ENCODE data around the gene PTPRJ. TPM values are rescaled to one million over a fixed set of nuclear protein-coding genes. Genes with fewer than 3 reads are reported as not detected.

The PTPRJ gene
- total and polyA plus RNA-seq, 2 experiments from 2014 or later = 9.3 to 16.4 TPM

DNA sequence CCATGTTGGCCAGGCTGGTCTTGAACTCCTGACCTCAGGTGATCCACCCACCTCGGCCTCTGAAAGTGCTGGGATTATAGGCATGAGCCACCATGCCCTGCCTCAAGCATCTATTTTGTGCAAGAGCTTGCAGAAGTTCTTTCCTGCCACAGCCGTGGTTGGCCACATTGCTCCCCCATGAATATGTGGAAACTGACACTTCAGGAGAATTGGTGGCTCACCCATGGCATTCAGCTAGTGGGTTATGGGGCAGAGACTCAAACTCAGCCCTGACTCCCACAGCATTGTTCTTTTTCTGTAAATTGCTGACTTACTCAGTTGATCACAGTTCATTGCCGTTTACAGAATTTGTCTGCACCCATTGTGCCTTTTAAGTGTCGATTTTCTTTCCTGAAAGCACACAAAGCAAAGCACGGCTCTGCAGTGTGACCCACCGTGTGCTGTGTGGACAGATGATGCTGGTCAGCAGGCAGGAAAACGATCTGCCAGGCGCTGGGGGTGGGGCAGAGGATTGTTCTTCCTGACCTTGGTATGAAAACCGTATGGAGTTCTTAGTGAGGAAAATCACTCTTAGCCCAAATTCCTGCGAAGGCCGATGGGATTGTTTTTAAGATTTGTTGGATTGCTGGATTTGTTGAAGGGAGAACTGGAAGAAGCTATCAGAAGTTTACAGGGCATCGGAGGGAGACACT is 115.6 kb downstream of the PTPRJ start:
- WGBS (ENCODE audit: low lambda C conversion rate, missing lambda C conversion rate) = 44% methylated on average over 12 of the region's 12 CpGs
- no peaks in the 10 kb centered on the region for H3K27me3 ChIP-seq
- no peak for DNase-seq (ENCODE audit: low spot score)
- H3K4me2 ChIP-seq = no peak overlapping the region
- H3K9me2 ChIP-seq (replicated peaks; ENCODE audit: insufficient read depth) = no peaks in the 10 kb centered on the region
- no peaks in the 10 kb centered on the region for H4K20me1 ChIP-seq (ENCODE audit: insufficient read depth, poor library complexity, severe bottlenecking)
- H3K9me3 ChIP-seq (ENCODE audit: low read depth) = no peaks in the 10 kb centered on the region
- H3K4me3 ChIP-seq = no peak overlapping the region
- no peaks in the 10 kb centered on the region for H3K36me3 ChIP-seq (replicated peaks; ENCODE audit: insufficient read depth, low read depth)
- H3K27ac ChIP-seq = peak overlapping the region; percentile 47
- H3K4me1 ChIP-seq (ENCODE audit: insufficient read depth) = peaks cover 63% of the 10 kb centered on the region
- TF ChIP-seq EZH2phosphoT487 (IDR thresholded peaks at IDR 0.05; ENCODE audit: low read depth, severe bottlenecking, unreplicated experiment) (no peak), EZH2 (IDR thresholded peaks at IDR 0.05; ENCODE audit: borderline replicate concordance) (no peak)
- TF ChIP-seq, protein P1, sequence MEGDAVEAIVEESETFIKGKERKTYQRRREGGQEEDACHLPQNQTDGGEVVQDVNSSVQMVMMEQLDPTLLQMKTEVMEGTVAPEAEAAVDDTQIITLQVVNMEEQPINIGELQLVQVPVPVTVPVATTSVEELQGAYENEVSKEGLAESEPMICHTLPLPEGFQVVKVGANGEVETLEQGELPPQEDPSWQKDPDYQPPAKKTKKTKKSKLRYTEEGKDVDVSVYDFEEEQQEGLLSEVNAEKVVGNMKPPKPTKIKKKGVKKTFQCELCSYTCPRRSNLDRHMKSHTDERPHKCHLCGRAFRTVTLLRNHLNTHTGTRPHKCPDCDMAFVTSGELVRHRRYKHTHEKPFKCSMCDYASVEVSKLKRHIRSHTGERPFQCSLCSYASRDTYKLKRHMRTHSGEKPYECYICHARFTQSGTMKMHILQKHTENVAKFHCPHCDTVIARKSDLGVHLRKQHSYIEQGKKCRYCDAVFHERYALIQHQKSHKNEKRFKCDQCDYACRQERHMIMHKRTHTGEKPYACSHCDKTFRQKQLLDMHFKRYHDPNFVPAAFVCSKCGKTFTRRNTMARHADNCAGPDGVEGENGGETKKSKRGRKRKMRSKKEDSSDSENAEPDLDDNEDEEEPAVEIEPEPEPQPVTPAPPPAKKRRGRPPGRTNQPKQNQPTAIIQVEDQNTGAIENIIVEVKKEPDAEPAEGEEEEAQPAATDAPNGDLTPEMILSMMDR (IDR thresholded peaks at IDR 0.05; ENCODE audit: poor library complexity) = no peak
- H2AFZ ChIP-seq = no peak overlapping the region
- H3K79me2 ChIP-seq = peaks cover 54% of the 10 kb centered on the region

DNA sequence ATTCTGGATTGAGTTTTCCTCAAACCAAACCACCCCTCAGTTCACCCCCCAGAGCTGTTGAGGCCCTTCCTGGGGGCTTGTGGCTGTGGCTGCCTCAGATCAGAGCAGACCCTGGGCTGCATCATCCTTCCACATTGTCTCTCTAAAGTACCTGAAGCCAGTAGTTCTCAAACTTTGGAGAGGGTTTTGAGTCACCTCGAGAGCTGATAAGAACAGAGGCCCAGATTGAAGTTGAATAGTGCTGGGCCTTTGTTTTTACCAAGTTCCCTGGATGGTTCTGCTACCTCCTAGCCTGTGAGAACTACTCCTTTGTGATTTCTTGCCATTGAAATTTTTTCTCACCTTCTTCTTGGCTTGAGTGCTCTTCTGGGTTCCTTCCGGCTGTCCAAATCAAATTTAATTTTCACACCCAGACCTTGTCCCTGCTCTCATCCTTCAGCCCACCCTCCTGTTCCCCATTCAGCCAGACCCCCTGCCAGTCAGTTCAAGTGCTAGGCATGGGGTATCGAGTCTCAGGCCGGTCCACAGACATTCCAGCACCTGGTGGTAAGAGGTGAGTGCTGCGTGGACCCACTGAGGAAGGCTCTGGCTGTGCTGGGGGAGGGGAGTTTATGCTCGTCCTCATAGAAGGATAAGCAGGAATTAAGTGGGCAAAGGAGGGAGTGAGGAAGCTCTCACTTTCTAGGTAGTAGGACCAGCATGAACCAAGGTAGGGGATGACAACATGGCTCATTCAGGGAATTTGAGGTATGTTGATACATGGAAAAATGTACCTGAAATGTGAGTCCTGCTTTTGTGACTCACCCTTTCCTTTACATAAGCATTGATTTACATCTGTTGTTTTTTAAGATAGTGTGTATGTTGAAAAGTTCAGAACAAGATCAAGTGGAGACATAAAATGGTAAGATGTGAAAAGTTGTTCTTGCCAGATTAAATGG is 116.5 kb downstream of the PTPRJ start:
- Histone ChIP-seq H3K4me2 (no peak overlapping the region), H3K4me3 (no peak overlapping the region), H2AFZ (no peak overlapping the region), H3K79me2 (peaks cover 57% of the 10 kb centered on the region), H3K9me3 (ENCODE audit: low read depth) (no peaks in the 10 kb centered on the region), H4K20me1 (ENCODE audit: insufficient read depth, poor library complexity, severe bottlenecking) (no peaks in the 10 kb centered on the region), H3K9me2 (replicated peaks; ENCODE audit: insufficient read depth) (no peaks in the 10 kb centered on the region), H3K27ac (peak overlapping the region; percentile 47), H3K27me3 (no peaks in the 10 kb centered on the region), H3K36me3 (replicated peaks; ENCODE audit: insufficient read depth, low read depth) (no peaks in the 10 kb centered on the region), H3K4me1 (ENCODE audit: insufficient read depth) (peaks cover 60% of the 10 kb centered on the region)
- WGBS (ENCODE audit: low lambda C conversion rate, missing lambda C conversion rate) = 62% methylated on average over 6 of the region's 6 CpGs
- DNase-seq (ENCODE audit: low spot score) = no peak
- TF ChIP-seq EZH2phosphoT487 (IDR thresholded peaks at IDR 0.05; ENCODE audit: low read depth, severe bottlenecking, unreplicated experiment) (no peak), EZH2 (IDR thresholded peaks at IDR 0.05; ENCODE audit: borderline replicate concordance) (no peak)
- TF ChIP-seq, protein P1 (IDR thresholded peaks at IDR 0.05; ENCODE audit: poor library complexity) = no peak

DNA sequence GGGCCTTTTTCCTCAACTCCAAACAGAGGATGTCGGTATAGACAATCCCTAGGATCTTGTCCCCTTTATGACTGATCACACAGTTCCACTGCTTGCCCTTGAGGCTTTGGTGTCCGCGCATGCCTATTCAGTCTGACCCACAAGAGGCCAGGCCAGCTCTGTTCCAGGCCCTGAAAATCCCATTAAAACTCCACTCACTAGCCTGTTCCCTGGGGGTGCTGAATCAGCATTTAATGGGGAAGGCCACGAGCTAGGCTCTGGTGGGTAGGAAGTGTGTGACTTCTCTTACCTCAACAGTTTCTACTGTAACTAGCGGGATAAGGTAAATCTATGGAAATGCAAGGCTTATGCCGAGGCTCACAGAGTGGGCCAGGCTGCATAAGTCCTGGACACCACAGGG is 117.7 kb downstream of the PTPRJ start:
- H4K20me1 ChIP-seq (ENCODE audit: insufficient read depth, poor library complexity, severe bottlenecking) = no peaks in the 10 kb centered on the region
- H3K9me2 ChIP-seq (replicated peaks; ENCODE audit: insufficient read depth) = no peaks in the 10 kb centered on the region
- H3K27me3 ChIP-seq = no peaks in the 10 kb centered on the region
- no peak for DNase-seq (ENCODE audit: low spot score)
- TF ChIP-seq, protein P1 (IDR thresholded peaks at IDR 0.05; ENCODE audit: poor library complexity) = no peak
- no peak for TF ChIP-seq EZH2 (IDR thresholded peaks at IDR 0.05; ENCODE audit: borderline replicate concordance)
- TF ChIP-seq EZH2phosphoT487 (IDR thresholded peaks at IDR 0.05; ENCODE audit: low read depth, severe bottlenecking, unreplicated experiment) = no peak
- WGBS (ENCODE audit: low lambda C conversion rate, missing lambda C conversion rate) = 65% methylated on average over 6 of the region's 6 CpGs
- no peak overlapping the region for H3K4me3 ChIP-seq
- H3K9me3 ChIP-seq (ENCODE audit: low read depth) = no peaks in the 10 kb centered on the region
- H2AFZ ChIP-seq = no peak overlapping the region
- no peaks in the 10 kb centered on the region for H3K36me3 ChIP-seq (replicated peaks; ENCODE audit: insufficient read depth, low read depth)
- H3K79me2 ChIP-seq = peaks cover 63% of the 10 kb centered on the region
- H3K4me1 ChIP-seq (ENCODE audit: insufficient read depth) = peaks cover 59% of the 10 kb centered on the region
- no peak overlapping the region for H3K27ac ChIP-seq
- H3K4me2 ChIP-seq = no peak overlapping the region

Data from hepatocyte (in vitro differentiated cells).